ENCODE data around the gene ZNF850. TPM values are rescaled to one million over a fixed set of nuclear protein-coding genes. Genes with fewer than 3 reads are reported as not detected.
A peak's percentile ranks its signal among the peaks of the same experiment; 100 is the strongest.

ZNF850 gene
- total RNA-seq, 1 donor from 2014 or later: 11.1 TPM

- H3K4me1 Mint-ChIP-seq: peaks cover 26% of the 10 kb centered on the region
- H3K4me3 Mint-ChIP-seq: peak overlapping the region; percentile 97
- peak overlapping the region; percentile 97 for H3K27ac Mint-ChIP-seq
- H3K27me3 Mint-ChIP-seq (ENCODE audit: low read depth): no peaks in the 10 kb centered on the region
- no peak for DNase-seq (ENCODE audit: low spot score in 2 of 2, unreplicated experiment in 2 of 2)
- no peak for TF ChIP-seq CTCF (IDR thresholded peaks at IDR 0.05; ENCODE audit: unreplicated experiment)
- H3K9me3 Mint-ChIP-seq: peaks cover 15% of the 10 kb centered on the region
- H3K36me3 Mint-ChIP-seq: peaks cover 39% of the 10 kb centered on the region
Observed at GRCh38 chr19:36686365-36687213, 86.0 kb downstream of the ZNF850 start.

GRCh38 chr19:36685835-36686234 is 86.8 kb downstream of the ZNF850 start:
- peaks cover 26% of the 10 kb centered on the region for H3K4me1 Mint-ChIP-seq
- DNase-seq (ENCODE audit: low spot score in 2 of 2, unreplicated experiment in 2 of 2): no peak
- peak overlapping the region; percentile 97 for H3K4me3 Mint-ChIP-seq
- H3K9me3 Mint-ChIP-seq: peaks cover 12% of the 10 kb centered on the region
- H3K36me3 Mint-ChIP-seq: peaks cover 38% of the 10 kb centered on the region
- H3K27ac Mint-ChIP-seq: no peak overlapping the region
- no peak for TF ChIP-seq CTCF (IDR thresholded peaks at IDR 0.05; ENCODE audit: unreplicated experiment)
- H3K27me3 Mint-ChIP-seq (ENCODE audit: low read depth): no peaks in the 10 kb centered on the region

- Mint-ChIP-seq H3K27ac (no peak overlapping the region), H3K27me3 (ENCODE audit: low read depth) (no peaks in the 10 kb centered on the region), H3K4me1 (no peaks in the 10 kb centered on the region), H3K9me3 (peaks cover 23% of the 10 kb centered on the region), H3K4me3 (no peak overlapping the region), H3K36me3 (peaks cover 47% of the 10 kb centered on the region)
- DNase-seq (ENCODE audit: low spot score in 2 of 2, unreplicated experiment in 2 of 2): no peak
- no peak for TF ChIP-seq CTCF (IDR thresholded peaks at IDR 0.05; ENCODE audit: unreplicated experiment)
Observed at GRCh38 chr19:36679455-36679854, 93.2 kb downstream of the ZNF850 start.

- no peak overlapping the region for H3K4me3 Mint-ChIP-seq
- no peak for DNase-seq (ENCODE audit: low spot score in 2 of 2, unreplicated experiment in 2 of 2)
- TF ChIP-seq CTCF (IDR thresholded peaks at IDR 0.05; ENCODE audit: unreplicated experiment): no peak
- H3K36me3 Mint-ChIP-seq: peaks cover 53% of the 10 kb centered on the region
- H3K4me1 Mint-ChIP-seq: peaks cover under 1% of the 10 kb centered on the region
- no peak overlapping the region for H3K27ac Mint-ChIP-seq
- H3K27me3 Mint-ChIP-seq (ENCODE audit: low read depth): no peaks in the 10 kb centered on the region
- peaks cover 41% of the 10 kb centered on the region for H3K9me3 Mint-ChIP-seq
Observed at GRCh38 chr19:36674201-36674600, 98.4 kb downstream of the ZNF850 start.

GRCh38 chr19:36672368-36672767 is 100.2 kb downstream of the ZNF850 start:
- Mint-ChIP-seq H3K36me3 (peaks cover 40% of the 10 kb centered on the region), H3K4me3 (no peak overlapping the region), H3K9me3 (peaks cover 37% of the 10 kb centered on the region), H3K27me3 (ENCODE audit: low read depth) (no peaks in the 10 kb centered on the region), H3K4me1 (peaks cover 10% of the 10 kb centered on the region), H3K27ac (no peak overlapping the region)
- DNase-seq (ENCODE audit: low spot score in 2 of 2, unreplicated experiment in 2 of 2): no peak
- TF ChIP-seq CTCF (IDR thresholded peaks at IDR 0.05; ENCODE audit: unreplicated experiment): no peak
